Fibroblast of mammary gland (primary cell): ENCODE results near the gene PMM2.

Experiments used
- DNase-seq: peaks from one replicate; pipeline ENCODE4 v3.0.0-alpha.2; 2010; ENCODE audit warnings: low read depth
- H3K4me3 ChIP-seq: 2 replicates; pipeline ENCODE4 v1.5.1; 2011; ENCODE audit warnings: low read depth, mild to moderate bottlenecking, low read length, moderate library complexity; ENCODE audit not compliant: control insufficient read depth
- CTCF ChIP-seq: conservative IDR thresholded peaks from 2 replicates; pipeline ENCODE4 v1.5.1; 2011; ENCODE audit warnings: low read depth, low read length, inconsistent platforms; ENCODE audit not compliant: control insufficient read depth, insufficient read depth

Gene PMM2

GRCh38 chr16:8862309-8863130 lies 64.9 kb downstream of the PMM2 start:
- H3K4me3 ChIP-seq, result no peak overlapping the region
- DNase-seq, result no peak
- TF ChIP-seq CTCF, result no peak

- no peak for TF ChIP-seq CTCF
- DNase-seq, result peak; percentile 31
- no peak overlapping the region for H3K4me3 ChIP-seq
Observed at GRCh38 chr16:8863594-8864424, 66.2 kb downstream of the PMM2 start.

GRCh38 chr16:8864480-8865110 lies 67.0 kb downstream of the PMM2 start:
- H3K4me3 ChIP-seq, result no peak overlapping the region
- DNase-seq, result no peak
- no peak for TF ChIP-seq CTCF

GRCh38 chr16:8865145-8865882 lies 67.7 kb downstream of the PMM2 start:
- no peak overlapping the region for H3K4me3 ChIP-seq
- DNase-seq, result no peak
- no peak for TF ChIP-seq CTCF

- H3K4me3 ChIP-seq, result peak overlapping the region; percentile 72
- DNase-seq, result peak; percentile 34
- no peak for TF ChIP-seq CTCF
Observed at GRCh38 chr16:8866118-8866883, 68.7 kb downstream of the PMM2 start.
